ENCODE results near the gene SCARB2. TPM values are rescaled to one million over a fixed set of nuclear protein-coding genes. Genes with fewer than 3 reads are reported as not detected.

The SCARB2 gene
- polyA plus RNA-seq, 4 donors = 27.7 to 247 (median 47.9) TPM

DNA sequence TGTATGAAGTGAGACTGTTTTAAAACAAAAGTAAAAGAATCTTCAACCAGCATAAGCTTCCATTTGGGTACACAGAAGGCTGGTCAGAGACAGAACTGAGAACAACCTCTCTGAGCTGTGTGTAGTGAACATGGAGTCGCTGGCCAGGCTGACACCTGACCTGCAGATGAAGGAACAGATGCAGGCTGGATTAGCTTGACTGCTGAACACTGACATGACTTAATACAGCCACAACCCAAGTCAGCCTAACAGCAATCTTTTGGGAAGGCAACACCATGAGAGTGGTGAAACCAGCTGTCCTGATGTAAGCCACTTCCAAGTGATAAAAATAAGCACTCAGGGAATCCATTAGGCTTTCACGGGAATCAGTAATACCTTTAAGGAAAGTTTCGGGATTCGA is 10.1 kb downstream of the SCARB2 start:
- H3K4me1 ChIP-seq (ENCODE audit: control insufficient read depth in 3 of 3, insufficient read depth in 2 of 3, low read depth in 1 of 3, low read length in 2 of 3) = peaks cover 11 to 50% (median 24%) of the 10 kb centered on the region in 3 donors
- H3K27ac ChIP-seq (ENCODE audit: low read depth in 1 of 3, low read length in 2 of 3) = peak overlapping the region in 1 of 3 donors; percentile 54

GRCh38 chr4:76201276-76201675 is 12.3 kb downstream of the SCARB2 start:
- Histone ChIP-seq H3K27ac (ENCODE audit: low read depth in 1 of 3, low read length in 2 of 3) (peak overlapping the region; percentile 73 to 85 (median 84)), H3K4me1 (ENCODE audit: control insufficient read depth in 3 of 3, insufficient read depth in 2 of 3, low read depth in 1 of 3, low read length in 2 of 3) (peaks cover 15 to 53% (median 36%) of the 10 kb centered on the region in 3 donors)
- no peak for FAIRE-seq

More for the DNA sequence above, 10.1 kb downstream of the SCARB2 start:
- Histone ChIP-seq H3K9me3 (ENCODE audit: control insufficient read depth in 2 of 2, insufficient read depth in 1 of 2, low read depth in 1 of 2, low read length in 1 of 2) (no peaks in the 10 kb centered on the region), H3K4me3 (ENCODE audit: low read depth in 1 of 3, low read length in 3 of 3) (no peak overlapping the region), H3K36me3 (ENCODE audit: control insufficient read depth in 3 of 3, insufficient read depth in 2 of 3, low read depth in 1 of 3, low read length in 3 of 3) (peaks cover 0 to 20% (median 0%) of the 10 kb centered on the region in 3 donors), H3K27me3 (ENCODE audit: control insufficient read depth in 3 of 3, insufficient read depth in 3 of 3, low read length in 3 of 3) (no peaks in the 10 kb centered on the region)
- WGBS, 3 donors = 79 to 92% (median 91%) methylated on average over 4 of the region's 4 CpGs
- DNase-seq (no peak), FAIRE-seq (no peak)

DNA sequence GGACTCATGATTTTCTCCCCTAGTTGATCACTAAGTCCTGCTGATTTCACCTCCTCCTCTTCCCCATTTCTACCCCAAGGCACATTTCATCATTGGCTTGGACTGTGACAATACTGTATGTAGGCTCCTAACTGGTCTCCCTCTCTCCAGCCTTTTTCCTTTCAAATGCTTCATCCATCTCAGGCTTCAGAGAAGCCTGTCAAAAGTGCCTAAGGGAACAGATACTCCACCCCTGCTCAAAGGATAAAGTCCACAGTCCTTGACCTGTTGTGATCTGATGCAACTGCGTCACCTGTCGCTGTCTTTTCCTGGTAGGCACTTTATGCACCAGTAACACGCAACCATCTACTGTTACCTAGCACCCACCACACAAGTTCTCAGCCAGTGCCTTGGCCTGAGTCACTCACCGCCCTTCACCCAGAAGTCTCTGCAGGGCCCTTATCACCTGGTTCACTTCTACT is 12.8 kb downstream of the SCARB2 start:
- Histone ChIP-seq H3K4me1 (ENCODE audit: control insufficient read depth in 3 of 3, insufficient read depth in 2 of 3, low read depth in 1 of 3, low read length in 2 of 3) (peaks cover 15 to 52% (median 38%) of the 10 kb centered on the region in 3 donors), H3K36me3 (ENCODE audit: control insufficient read depth in 3 of 3, insufficient read depth in 2 of 3, low read depth in 1 of 3, low read length in 3 of 3) (peaks cover 0 to 30% (median 0%) of the 10 kb centered on the region in 3 donors), H3K9me3 (ENCODE audit: control insufficient read depth in 2 of 2, insufficient read depth in 1 of 2, low read depth in 1 of 2, low read length in 1 of 2) (no peaks in the 10 kb centered on the region), H3K4me3 (ENCODE audit: low read depth in 1 of 3, low read length in 3 of 3) (no peak overlapping the region), H3K27me3 (ENCODE audit: control insufficient read depth in 3 of 3, insufficient read depth in 3 of 3, low read length in 3 of 3) (no peaks in the 10 kb centered on the region), H3K27ac (ENCODE audit: low read depth in 1 of 3, low read length in 2 of 3) (peak overlapping the region; percentile 73 to 85 (median 84))
- WGBS, 3 donors = 13 to 66% (median 22%) methylated on average over 4 of the region's 4 CpGs
- DNase-seq (peak; percentile 94 to 97), FAIRE-seq (no peak)

More at GRCh38 chr4:76201276-76201675, 12.3 kb downstream of the SCARB2 start:
- Histone ChIP-seq H3K36me3 (ENCODE audit: control insufficient read depth in 3 of 3, insufficient read depth in 2 of 3, low read depth in 1 of 3, low read length in 3 of 3) (peaks cover 0 to 28% (median 0%) of the 10 kb centered on the region in 3 donors), H3K9me3 (ENCODE audit: control insufficient read depth in 2 of 2, insufficient read depth in 1 of 2, low read depth in 1 of 2, low read length in 1 of 2) (no peaks in the 10 kb centered on the region), H3K27me3 (ENCODE audit: control insufficient read depth in 3 of 3, insufficient read depth in 3 of 3, low read length in 3 of 3) (no peaks in the 10 kb centered on the region), H3K4me3 (ENCODE audit: low read depth in 1 of 3, low read length in 3 of 3) (no peak overlapping the region)
- WGBS, 3 donors = 22 to 72% (median 50%) methylated on average over 4 of the region's 4 CpGs
- no peak for DNase-seq

DNA sequence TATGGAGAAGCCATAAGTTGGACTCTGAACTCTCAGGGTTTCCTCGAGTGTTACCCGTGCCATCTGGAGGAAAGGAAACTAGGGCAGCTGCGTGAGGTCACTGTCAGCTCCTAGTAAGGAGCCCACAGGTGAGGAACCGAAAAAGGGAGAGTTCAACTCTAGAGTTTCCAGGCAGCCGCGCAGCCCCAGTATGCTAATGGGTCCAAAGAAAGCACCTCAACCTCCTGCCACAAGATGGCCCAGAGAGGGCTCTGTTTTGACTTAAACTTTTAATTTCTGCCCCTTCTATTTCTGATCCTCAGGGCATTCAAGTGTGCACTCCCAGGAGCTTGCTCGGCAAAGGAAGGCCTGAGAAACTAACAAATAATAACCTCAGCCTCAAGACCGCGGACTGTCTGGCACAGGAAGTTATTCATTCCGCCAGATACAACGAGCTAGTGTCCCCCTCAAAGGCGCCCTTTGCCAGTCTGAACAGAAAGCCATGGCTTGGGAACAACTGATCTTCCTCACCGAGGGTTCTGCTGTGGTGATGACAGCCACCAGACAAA is 13.9 kb downstream of the SCARB2 start:
- no peak overlapping the region for H3K4me3 ChIP-seq (ENCODE audit: low read depth in 1 of 3, low read length in 3 of 3)
- WGBS, 3 donors = 30 to 36% (median 30%) methylated on average over 13 of the region's 13 CpGs

GRCh38 chr4:76198411-76199237 is 15.0 kb downstream of the SCARB2 start:
- Histone ChIP-seq H3K9me3 (ENCODE audit: control insufficient read depth in 2 of 2, insufficient read depth in 1 of 2, low read depth in 1 of 2, low read length in 1 of 2) (no peaks in the 10 kb centered on the region), H3K36me3 (ENCODE audit: control insufficient read depth in 3 of 3, insufficient read depth in 2 of 3, low read depth in 1 of 3, low read length in 3 of 3) (peaks cover 0 to 38% (median 4%) of the 10 kb centered on the region in 3 donors), H3K27me3 (ENCODE audit: control insufficient read depth in 3 of 3, insufficient read depth in 3 of 3, low read length in 3 of 3) (no peaks in the 10 kb centered on the region), H3K4me3 (ENCODE audit: low read depth in 1 of 3, low read length in 3 of 3) (no peak overlapping the region), H3K27ac (ENCODE audit: low read depth in 1 of 3, low read length in 2 of 3) (peak overlapping the region; percentile 47 to 89 (median 84)), H3K4me1 (ENCODE audit: control insufficient read depth in 3 of 3, insufficient read depth in 2 of 3, low read depth in 1 of 3, low read length in 2 of 3) (peaks cover 19 to 49% (median 42%) of the 10 kb centered on the region in 3 donors)
- no peak for FAIRE-seq
- DNase-seq = peak; percentile 79 to 93
- WGBS, 3 donors = 14 to 27% (median 23%) methylated on average over 4 of the region's 4 CpGs

More for the DNA sequence above, 13.9 kb downstream of the SCARB2 start:
- Histone ChIP-seq H3K9me3 (ENCODE audit: control insufficient read depth in 2 of 2, insufficient read depth in 1 of 2, low read depth in 1 of 2, low read length in 1 of 2) (no peaks in the 10 kb centered on the region), H3K27ac (ENCODE audit: low read depth in 1 of 3, low read length in 2 of 3) (peak overlapping the region; percentile 73 to 85 (median 84)), H3K27me3 (ENCODE audit: control insufficient read depth in 3 of 3, insufficient read depth in 3 of 3, low read length in 3 of 3) (no peaks in the 10 kb centered on the region), H3K4me1 (ENCODE audit: control insufficient read depth in 3 of 3, insufficient read depth in 2 of 3, low read depth in 1 of 3, low read length in 2 of 3) (peaks cover 17 to 49% (median 41%) of the 10 kb centered on the region in 3 donors), H3K36me3 (ENCODE audit: control insufficient read depth in 3 of 3, insufficient read depth in 2 of 3, low read depth in 1 of 3, low read length in 3 of 3) (peaks cover 0 to 34% (median 4%) of the 10 kb centered on the region in 3 donors)
- DNase-seq (peak; percentile 73 to 85), FAIRE-seq (no peak)

- H3K27me3 ChIP-seq (ENCODE audit: control insufficient read depth in 3 of 3, insufficient read depth in 3 of 3, low read length in 3 of 3) = no peaks in the 10 kb centered on the region
- peaks cover 4 to 39% (median 4%) of the 10 kb centered on the region in 3 donors for H3K36me3 ChIP-seq (ENCODE audit: control insufficient read depth in 3 of 3, insufficient read depth in 2 of 3, low read depth in 1 of 3, low read length in 3 of 3)
- DNase-seq (no peak), FAIRE-seq (no peak)
- peaks cover 22 to 53% (median 41%) of the 10 kb centered on the region in 3 donors for H3K4me1 ChIP-seq (ENCODE audit: control insufficient read depth in 3 of 3, insufficient read depth in 2 of 3, low read depth in 1 of 3, low read length in 2 of 3)
- H3K27ac ChIP-seq (ENCODE audit: low read depth in 1 of 3, low read length in 2 of 3) = peak overlapping the region; percentile 47 to 89 (median 84)
- peaks cover 0 to under 1% of the 10 kb centered on the region in 2 donors for H3K9me3 ChIP-seq (ENCODE audit: control insufficient read depth in 2 of 2, insufficient read depth in 1 of 2, low read depth in 1 of 2, low read length in 1 of 2)
- H3K4me3 ChIP-seq (ENCODE audit: low read depth in 1 of 3, low read length in 3 of 3) = no peak overlapping the region
- WGBS, 3 donors = 11 to 12% (median 12%) methylated on average over 5 of the region's 5 CpGs
These were observed 15.6 kb downstream of the SCARB2 start for GRCh38 chr4:76197971-76198410.

GRCh38 chr4:76197031-76197743 is 16.4 kb downstream of the SCARB2 start:
- 71 to 79% (median 76%) methylated on average over 10 of the region's 10 CpGs for WGBS, 3 donors
- Histone ChIP-seq H3K9me3 (ENCODE audit: control insufficient read depth in 2 of 2, insufficient read depth in 1 of 2, low read depth in 1 of 2, low read length in 1 of 2) (peaks cover 0 to 5% of the 10 kb centered on the region in 2 donors), H3K4me1 (ENCODE audit: control insufficient read depth in 3 of 3, insufficient read depth in 2 of 3, low read depth in 1 of 3, low read length in 2 of 3) (peaks cover 24 to 55% (median 41%) of the 10 kb centered on the region in 3 donors), H3K36me3 (ENCODE audit: control insufficient read depth in 3 of 3, insufficient read depth in 2 of 3, low read depth in 1 of 3, low read length in 3 of 3) (peaks cover 4 to 44% (median 4%) of the 10 kb centered on the region in 3 donors), H3K4me3 (ENCODE audit: low read depth in 1 of 3, low read length in 3 of 3) (no peak overlapping the region), H3K27ac (ENCODE audit: low read depth in 1 of 3, low read length in 2 of 3) (peak overlapping the region; percentile 4 to 84 (median 45)), H3K27me3 (ENCODE audit: control insufficient read depth in 3 of 3, insufficient read depth in 3 of 3, low read length in 3 of 3) (no peaks in the 10 kb centered on the region)
- no peak for DNase-seq
- no peak for FAIRE-seq

DNA sequence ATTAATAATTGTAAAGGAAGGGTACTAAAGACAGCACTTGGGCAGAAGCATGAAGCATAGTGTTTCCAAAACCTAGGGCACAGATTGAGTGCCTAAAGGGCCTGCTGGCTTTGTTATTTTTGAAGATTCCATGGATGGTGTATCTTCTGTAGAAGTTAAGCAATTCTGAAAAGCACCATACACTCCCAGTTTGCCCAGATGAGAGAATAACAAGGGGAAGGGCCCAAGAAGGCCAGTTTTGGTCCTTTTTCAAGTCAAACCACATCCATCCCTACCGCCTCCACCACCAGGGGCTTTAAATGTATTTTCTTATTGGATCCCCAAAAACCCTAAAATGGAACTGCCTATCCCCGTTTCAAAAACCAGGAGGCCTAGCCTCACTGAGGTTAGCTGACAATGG is 17.2 kb downstream of the SCARB2 start:
- peak overlapping the region in 2 of 3 donors; percentile 45 to 84 for H3K27ac ChIP-seq (ENCODE audit: low read depth in 1 of 3, low read length in 2 of 3)
- no peak for DNase-seq
- H3K4me3 ChIP-seq (ENCODE audit: low read depth in 1 of 3, low read length in 3 of 3) = no peak overlapping the region
- H3K27me3 ChIP-seq (ENCODE audit: control insufficient read depth in 3 of 3, insufficient read depth in 3 of 3, low read length in 3 of 3) = no peaks in the 10 kb centered on the region
- peaks cover 25 to 53% (median 41%) of the 10 kb centered on the region in 3 donors for H3K4me1 ChIP-seq (ENCODE audit: control insufficient read depth in 3 of 3, insufficient read depth in 2 of 3, low read depth in 1 of 3, low read length in 2 of 3)
- 92 to 96% (median 94%) methylated on average over 2 of the region's 2 CpGs for WGBS, 3 donors
- no peak for FAIRE-seq
- H3K9me3 ChIP-seq (ENCODE audit: control insufficient read depth in 2 of 2, insufficient read depth in 1 of 2, low read depth in 1 of 2, low read length in 1 of 2) = peaks cover 0 to 5% of the 10 kb centered on the region in 2 donors
- peaks cover 4 to 49% (median 4%) of the 10 kb centered on the region in 3 donors for H3K36me3 ChIP-seq (ENCODE audit: control insufficient read depth in 3 of 3, insufficient read depth in 2 of 3, low read depth in 1 of 3, low read length in 3 of 3)

Data from small intestine (tissue), 7 donors.